HCT116 (cell line): Measurements from ENCODE around the gene FBRS.

Source experiments
- EZH2 ChIP-seq: fragments of 200-600 bp; sonication (generic); IDR thresholded peaks from 2 replicates; pipeline ENCODE4 v1.6.1; 2017; ENCODE audit warnings: antibody characterized with exemption, mixed run types
- POLR2A ChIP-seq: IDR thresholded peaks from 2 replicates; pipeline ENCODE4 v1.7.0; 2011; ENCODE audit warnings: borderline replicate concordance; ENCODE audit not compliant: insufficient read depth, insufficient read length; ENCODE audit errors: extremely low read depth
- POLR2AphosphoS5 ChIP-seq: IDR thresholded peaks from 2 replicates; pipeline ENCODE4 v1.6.1; 2011; ENCODE audit warnings: mild to moderate bottlenecking, low read depth, low read length, moderate library complexity
- RAD21 ChIP-seq: IDR thresholded peaks from 2 replicates; pipeline ENCODE4 v1.6.1; 2012; ENCODE audit warnings: low read depth, mild to moderate bottlenecking
- TF ChIP-seq, protein P1 (sequence below), 3 experiments: fragments of 200-600 bp in 1 of 3; sonication (generic) in 1 of 3; IDR thresholded peaks in 2 of 3; conservative IDR thresholded peaks in 1 of 3; 2 replicates each; pipeline ENCODE4 v1.5.1; 2012 to 2017; ENCODE audit warnings: low read depth in 2 of 3, low read length in 2 of 3, antibody characterized with exemption in 1 of 3, borderline replicate concordance in 1 of 3, control low read depth in 1 of 3, mild to moderate bottlenecking in 1 of 3, mixed read lengths in 1 of 3, mixed run types in 1 of 3, moderate library complexity in 1 of 3; ENCODE audit not compliant: insufficient read depth in 1 of 3
- TF ChIP-seq, protein P2 (sequence below): IDR thresholded peaks from 2 replicates; pipeline ENCODE4 v1.6.1; 2012

DNA sequence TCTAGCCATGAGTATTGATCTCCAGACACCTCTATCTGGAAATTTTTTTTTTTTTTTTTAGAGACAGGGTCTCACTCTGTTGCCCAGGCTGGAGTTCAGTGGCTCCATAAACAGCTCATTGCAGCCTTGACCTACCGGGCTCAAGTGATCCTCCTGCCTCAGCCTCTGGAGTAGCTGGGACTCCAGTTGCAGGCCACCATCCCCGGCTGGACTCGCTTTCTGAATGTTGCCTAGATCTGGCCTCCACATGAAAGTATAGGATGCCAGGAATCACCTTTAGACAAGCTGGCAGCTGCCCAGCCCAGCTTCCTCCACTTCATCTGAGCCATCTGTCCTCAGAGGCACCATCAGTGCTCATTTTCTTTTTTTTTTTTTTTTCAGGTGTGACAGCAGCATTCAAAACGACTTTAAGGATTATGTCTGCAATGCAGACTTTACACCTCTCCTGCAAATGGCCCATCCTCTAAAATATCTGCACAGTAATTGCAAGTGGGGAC lies 13.8 kb upstream of the FBRS start:
- no peak for TF ChIP-seq EZH2
- no peak for TF ChIP-seq POLR2A
- TF ChIP-seq, protein P1, sequence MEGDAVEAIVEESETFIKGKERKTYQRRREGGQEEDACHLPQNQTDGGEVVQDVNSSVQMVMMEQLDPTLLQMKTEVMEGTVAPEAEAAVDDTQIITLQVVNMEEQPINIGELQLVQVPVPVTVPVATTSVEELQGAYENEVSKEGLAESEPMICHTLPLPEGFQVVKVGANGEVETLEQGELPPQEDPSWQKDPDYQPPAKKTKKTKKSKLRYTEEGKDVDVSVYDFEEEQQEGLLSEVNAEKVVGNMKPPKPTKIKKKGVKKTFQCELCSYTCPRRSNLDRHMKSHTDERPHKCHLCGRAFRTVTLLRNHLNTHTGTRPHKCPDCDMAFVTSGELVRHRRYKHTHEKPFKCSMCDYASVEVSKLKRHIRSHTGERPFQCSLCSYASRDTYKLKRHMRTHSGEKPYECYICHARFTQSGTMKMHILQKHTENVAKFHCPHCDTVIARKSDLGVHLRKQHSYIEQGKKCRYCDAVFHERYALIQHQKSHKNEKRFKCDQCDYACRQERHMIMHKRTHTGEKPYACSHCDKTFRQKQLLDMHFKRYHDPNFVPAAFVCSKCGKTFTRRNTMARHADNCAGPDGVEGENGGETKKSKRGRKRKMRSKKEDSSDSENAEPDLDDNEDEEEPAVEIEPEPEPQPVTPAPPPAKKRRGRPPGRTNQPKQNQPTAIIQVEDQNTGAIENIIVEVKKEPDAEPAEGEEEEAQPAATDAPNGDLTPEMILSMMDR (IDR thresholded peaks at IDR 0.05 in 2 of 3, conservative IDR thresholded peaks at IDR 0.05 in 1 of 3; ENCODE audit: borderline replicate concordance in 1 of 3, insufficient read depth in 1 of 3, low read depth in 2 of 3, low read length in 2 of 3): no peak
- TF ChIP-seq POLR2AphosphoS5: no peak
- TF ChIP-seq, protein P2, sequence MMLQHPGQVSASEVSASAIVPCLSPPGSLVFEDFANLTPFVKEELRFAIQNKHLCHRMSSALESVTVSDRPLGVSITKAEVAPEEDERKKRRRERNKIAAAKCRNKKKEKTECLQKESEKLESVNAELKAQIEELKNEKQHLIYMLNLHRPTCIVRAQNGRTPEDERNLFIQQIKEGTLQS: no peak
- no peak for TF ChIP-seq RAD21
